Measurements from ENCODE around the gene C18orf63.

GRCh38 chr18:74368901-74369705 is 53.5 kb downstream of the C18orf63 start:
- TF ChIP-seq CTCF (IDR thresholded peaks at IDR 0.05; ENCODE audit: low read depth, low read length, missing input control) (no peak), TAF1 (conservative IDR thresholded peaks at IDR 0.05) (peak; percentile 74), ZBTB33 (IDR thresholded peaks at IDR 0.05) (no peak), SP1 (IDR thresholded peaks at IDR 0.05) (peak; percentile 92), JUND (IDR thresholded peaks at IDR 0.05) (peak; percentile 56 to 76), RAD21 (IDR thresholded peaks at IDR 0.05) (peak; percentile 20 to 42), YY1 (IDR thresholded peaks at IDR 0.05) (peak; percentile 36)

Measured in liver (tissue), 3 donors.